A549 (cell line): ENCODE data around the gene MOK. TPM values are rescaled to one million over a fixed set of nuclear protein-coding genes. Genes with fewer than 3 reads are reported as not detected.

Experiments
- ATAC-seq, 2 experiments: fragments of 200-7000 bp in 1 of 2; fragments of >200 bp in 1 of 2; cut with Nextera tagmentation in 1 of 2; cut with Tn5 transposase in 1 of 2; 3 replicates each; pipeline versions ENCODE4 v1.8.0 to v1.9.1; 2018 to 2020; ENCODE audit warnings: mild to moderate bottlenecking in 1 of 2, moderate library complexity in 1 of 2
- CTCF ChIA-PET: fragments of 300-600 bp; sonication (Branson Sonifier 250); formaldehyde crosslinking; extraction: SDS; loops from one replicate; lab custom pipeline; 2021; ENCODE audit warnings: antibody characterized with exemption, inconsistent platforms; lab: Yijun Ruan, JAX
- POLR2A ChIA-PET: fragments of 350-600 bp; formaldehyde crosslinking; extraction: SDS; loops from one replicate; lab custom pipeline; 2021; ENCODE audit warnings: antibody characterized with exemption, inconsistent platforms; lab: Yijun Ruan, JAX
- DNase-seq, 2 experiments: peaks; one replicate each; pipeline versions ENCODE4 v3.0.0 to v3.0.0-alpha.2; 2011 to 2016; ENCODE audit warnings: low read depth in 1 of 2, low spot score in 1 of 2
- FAIRE-seq: peaks from 2 replicates; lab custom pipeline; 2011; peaks lifted over from hg19 to GRCh38; lab: Jason Lieb, UNC
- H3K27ac ChIP-seq, 2 experiments: fragments of >200 bp; sonication (Bioruptor Twin); formaldehyde crosslinking; 3 replicates each; pipeline ENCODE4 v1.5.1; 2016 to 2017
- H3K4me1 ChIP-seq: fragments of >200 bp; sonication (Bioruptor Twin); formaldehyde crosslinking; 3 replicates; pipeline ENCODE4 v1.6.1; 2016
- H3K4me2 ChIP-seq: fragments of >200 bp; sonication (Bioruptor Twin); formaldehyde crosslinking; 3 replicates; pipeline ENCODE4 v1.6.1; 2016
- H3K4me3 ChIP-seq: fragments of >200 bp; sonication (Bioruptor Twin); formaldehyde crosslinking; 3 replicates; pipeline ENCODE4 v1.5.1; 2016
- H3K9me3 ChIP-seq: fragments of >200 bp; sonication (Bioruptor Twin); formaldehyde crosslinking; 3 replicates; pipeline ENCODE4 v1.6.1; 2016
- BCL3 ChIP-seq: fragments of >200 bp; sonication (Bioruptor Twin); formaldehyde crosslinking; IDR thresholded peaks from 3 replicates; pipeline ENCODE4 v1.6.1; 2016
- BHLHE40 ChIP-seq: IDR thresholded peaks from 2 replicates; pipeline ENCODE4 v1.6.1; 2012; ENCODE audit warnings: low read depth, low read length, inconsistent platforms
- CBX2 ChIP-seq: fragments of 200-600 bp; sonication (generic); IDR thresholded peaks from 2 replicates; pipeline ENCODE4 v1.6.1; 2016; ENCODE audit warnings: low read depth, mild to moderate bottlenecking, borderline replicate concordance
- CBX8 ChIP-seq: fragments of 200-600 bp; sonication (generic); IDR thresholded peaks from 2 replicates; pipeline ENCODE4 v1.6.1; 2016
- CEBPB ChIP-seq, 2 experiments: fragments of >200 bp in 1 of 2; sonication (Bioruptor Twin) in 1 of 2; formaldehyde crosslinking in 1 of 2; IDR thresholded peaks; 2 replicates each; pipeline ENCODE4 v1.6.1; 2012 to 2016
- CHD2 ChIP-seq: fragments of 150-350 bp; IDR thresholded peaks from 2 replicates; pipeline ENCODE4 v1.6.1; 2014; ENCODE audit warnings: low read length; ENCODE audit not compliant: partially characterized antibody
- CHD4 ChIP-seq: fragments of 200-600 bp; sonication (generic); IDR thresholded peaks from 2 replicates; pipeline ENCODE4 v1.6.1; 2016; ENCODE audit warnings: antibody characterized with exemption, mild to moderate bottlenecking, borderline replicate concordance
- EHF ChIP-seq: fragments of 250-450 bp; sonication (Bioruptor Pico); IDR thresholded peaks from 2 replicates; pipeline ENCODE4 v1.5.0; 2020; ENCODE audit warnings: mild to moderate bottlenecking
- EHMT2 ChIP-seq: fragments of 200-600 bp; sonication (generic); IDR thresholded peaks from 2 replicates; pipeline ENCODE4 v1.6.1; 2016; ENCODE audit warnings: antibody characterized with exemption, low read depth, mild to moderate bottlenecking, moderate library complexity
- EP300 ChIP-seq, 2 experiments: fragments of >200 bp; sonication (Bioruptor Twin); formaldehyde crosslinking; IDR thresholded peaks; 2 replicates in 1 of 2; 3 replicates in 1 of 2; pipeline ENCODE4 v1.6.1; 2016 to 2017
- FOXS1 ChIP-seq: fragments of 250-450 bp; sonication (Bioruptor Pico); IDR thresholded peaks from 2 replicates; pipeline ENCODE4 v1.5.0; 2020; ENCODE audit warnings: mild to moderate bottlenecking, moderate library complexity
- GATA3 ChIP-seq: IDR thresholded peaks from 2 replicates; pipeline ENCODE4 v1.6.1; 2012; ENCODE audit warnings: borderline replicate concordance
- HES2 ChIP-seq: fragments of >200 bp; sonication (Bioruptor Twin); formaldehyde crosslinking; IDR thresholded peaks from 2 replicates; pipeline ENCODE4 v1.6.1; 2016
- JUNB ChIP-seq: fragments of >200 bp; sonication (Bioruptor Twin); formaldehyde crosslinking; IDR thresholded peaks from 2 replicates; pipeline ENCODE4 v1.6.1; 2016
- KDM5A ChIP-seq: fragments of 200-600 bp; sonication (generic); IDR thresholded peaks from 2 replicates; pipeline ENCODE4 v1.6.1; 2016; ENCODE audit warnings: antibody characterized with exemption, mild to moderate bottlenecking
- POLR2AphosphoS2 ChIP-seq: conservative IDR thresholded peaks from 2 replicates; pipeline ENCODE4 v1.6.1; 2012; ENCODE audit warnings: low read length, improper control_type of control experiment, inconsistent platforms
- RCOR1 ChIP-seq: fragments of 150-350 bp; IDR thresholded peaks from 2 replicates; pipeline ENCODE4 v1.6.1; 2014; ENCODE audit warnings: antibody characterized with exemption, low read length, low read depth
- ZSCAN20 ChIP-seq: fragments of 250-450 bp; sonication (Bioruptor Pico); IDR thresholded peaks from 2 replicates; pipeline ENCODE4 v1.8.0; 2022; ENCODE audit warnings: mild to moderate bottlenecking, moderate library complexity
- WGBS: methylation state at CpG from one replicate; pipeline ENCODE4 v1.1.6; 2017; ENCODE audit errors: missing lambda C conversion rate; 5-methylcytosine and 5-hydroxymethylcytosine counted together
- polyA plus RNA-seq, 4 experiments: library from polyadenylated mRNA; depleted of rRNA in 3 of 4; stranded (reverse); fragments of >200 nt; fragmentation: RNase III in 1 of 4; extraction: RNeasy Plus Mini Kit Qiagen cat#74134 plus additional on column Dnase treatment in 1 of 4; gene quantifications; 2 replicates in 3 of 4; 3 replicates in 1 of 4; pipeline ENCODE4 v1.2.3, GENCODE V29; 2011 to 2017
- TF ChIP-seq, protein P1 (sequence below): fragments of 200-600 bp; sonication (generic); IDR thresholded peaks from 2 replicates; pipeline ENCODE4 v1.6.1; 2016; ENCODE audit warnings: antibody characterized with exemption, mild to moderate bottlenecking, moderate library complexity
- TF ChIP-seq, protein P2 (sequence below): fragments of 150-350 bp; IDR thresholded peaks from 2 replicates; pipeline ENCODE4 v1.6.1; 2014; ENCODE audit warnings: low read depth, mild to moderate bottlenecking, low read length

MOK gene
- polyA plus RNA-seq, 2 of the 4 experiments (the other 2 are of a cell fraction): 12.6 to 18.5 TPM

- FAIRE-seq: no peak
- H3K4me2 ChIP-seq: no peak overlapping the region
Measured at GRCh38 chr14:102264775-102265174, 40.2 kb downstream of the MOK start.

DNA sequence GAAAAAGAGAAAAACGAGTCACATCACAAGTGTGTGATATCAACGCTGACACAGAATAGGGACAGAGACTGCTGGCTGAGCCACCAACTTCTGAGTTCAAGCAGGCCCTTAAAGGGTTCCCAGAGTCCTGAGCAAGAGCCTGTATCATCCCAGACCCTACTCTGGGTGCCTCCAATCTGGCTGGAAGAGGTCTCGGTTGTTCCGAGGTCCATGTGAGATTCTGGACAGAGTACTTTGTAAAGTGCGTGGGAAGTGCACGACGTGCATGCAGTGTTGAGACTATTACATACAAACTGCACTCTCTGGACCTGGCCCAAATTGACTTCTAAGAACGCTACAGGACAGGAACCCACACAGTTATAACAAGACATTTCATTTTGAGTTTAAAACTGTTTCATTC is 40.6 kb downstream of the MOK start:
- Histone ChIP-seq H3K4me3 (no peak overlapping the region), H3K27ac (peak overlapping the region in 1 of 2 experiments; percentile 67; a peak in 3 of 6 replicates), H3K4me2 (no peak overlapping the region), H3K9me3 (no peaks in the 10 kb centered on the region), H3K4me1 (peaks cover 16% of the 10 kb centered on the region)
- WGBS: 89% methylated on average over 8 of the region's 8 CpGs
- DNase-seq: no peak
- no peak for FAIRE-seq
- POLR2A ChIA-PET: no interaction called here
- CTCF ChIA-PET: interaction anchor here (0.6 to 1.2 kb wide), 3 partner anchors 9 to 46 kb away, joined by 3 to 4 read pairs (median 3); no protein-coding TSS in a partner anchor
- peak; percentile 24 to 43; a peak in 2 of 6 replicates for ATAC-seq
- TF ChIP-seq CBX8 (no peak), CHD4 (no peak), EP300 (IDR thresholded peaks at IDR 0.05) (no peak), CEBPB (IDR thresholded peaks at IDR 0.05) (no peak), ZSCAN20 (CRISPR knock-in tag) (no peak), HES2 (no peak), CBX2 (no peak), BCL3 (no peak)
- TF ChIP-seq, protein P1, sequence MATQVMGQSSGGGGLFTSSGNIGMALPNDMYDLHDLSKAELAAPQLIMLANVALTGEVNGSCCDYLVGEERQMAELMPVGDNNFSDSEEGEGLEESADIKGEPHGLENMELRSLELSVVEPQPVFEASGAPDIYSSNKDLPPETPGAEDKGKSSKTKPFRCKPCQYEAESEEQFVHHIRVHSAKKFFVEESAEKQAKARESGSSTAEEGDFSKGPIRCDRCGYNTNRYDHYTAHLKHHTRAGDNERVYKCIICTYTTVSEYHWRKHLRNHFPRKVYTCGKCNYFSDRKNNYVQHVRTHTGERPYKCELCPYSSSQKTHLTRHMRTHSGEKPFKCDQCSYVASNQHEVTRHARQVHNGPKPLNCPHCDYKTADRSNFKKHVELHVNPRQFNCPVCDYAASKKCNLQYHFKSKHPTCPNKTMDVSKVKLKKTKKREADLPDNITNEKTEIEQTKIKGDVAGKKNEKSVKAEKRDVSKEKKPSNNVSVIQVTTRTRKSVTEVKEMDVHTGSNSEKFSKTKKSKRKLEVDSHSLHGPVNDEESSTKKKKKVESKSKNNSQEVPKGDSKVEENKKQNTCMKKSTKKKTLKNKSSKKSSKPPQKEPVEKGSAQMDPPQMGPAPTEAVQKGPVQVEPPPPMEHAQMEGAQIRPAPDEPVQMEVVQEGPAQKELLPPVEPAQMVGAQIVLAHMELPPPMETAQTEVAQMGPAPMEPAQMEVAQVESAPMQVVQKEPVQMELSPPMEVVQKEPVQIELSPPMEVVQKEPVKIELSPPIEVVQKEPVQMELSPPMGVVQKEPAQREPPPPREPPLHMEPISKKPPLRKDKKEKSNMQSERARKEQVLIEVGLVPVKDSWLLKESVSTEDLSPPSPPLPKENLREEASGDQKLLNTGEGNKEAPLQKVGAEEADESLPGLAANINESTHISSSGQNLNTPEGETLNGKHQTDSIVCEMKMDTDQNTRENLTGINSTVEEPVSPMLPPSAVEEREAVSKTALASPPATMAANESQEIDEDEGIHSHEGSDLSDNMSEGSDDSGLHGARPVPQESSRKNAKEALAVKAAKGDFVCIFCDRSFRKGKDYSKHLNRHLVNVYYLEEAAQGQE: no peak
- TF ChIP-seq, protein P2, sequence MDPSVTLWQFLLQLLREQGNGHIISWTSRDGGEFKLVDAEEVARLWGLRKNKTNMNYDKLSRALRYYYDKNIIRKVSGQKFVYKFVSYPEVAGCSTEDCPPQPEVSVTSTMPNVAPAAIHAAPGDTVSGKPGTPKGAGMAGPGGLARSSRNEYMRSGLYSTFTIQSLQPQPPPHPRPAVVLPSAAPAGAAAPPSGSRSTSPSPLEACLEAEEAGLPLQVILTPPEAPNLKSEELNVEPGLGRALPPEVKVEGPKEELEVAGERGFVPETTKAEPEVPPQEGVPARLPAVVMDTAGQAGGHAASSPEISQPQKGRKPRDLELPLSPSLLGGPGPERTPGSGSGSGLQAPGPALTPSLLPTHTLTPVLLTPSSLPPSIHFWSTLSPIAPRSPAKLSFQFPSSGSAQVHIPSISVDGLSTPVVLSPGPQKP: no peak

More at GRCh38 chr14:102264775-102265174, 40.2 kb downstream of the MOK start:
- H3K9me3 ChIP-seq: no peaks in the 10 kb centered on the region
- 95% methylated on average over 4 of the region's 4 CpGs for WGBS
- no peak overlapping the region for H3K4me3 ChIP-seq
- H3K27ac ChIP-seq: peak overlapping the region in 1 of 2 experiments; percentile 67; a peak in 3 of 6 replicates
- peak in 1 of 2 experiments; percentile 47; a peak in 2 of 6 replicates for ATAC-seq
- no peak for DNase-seq
- POLR2A ChIA-PET: no interaction called here
- H3K4me1 ChIP-seq: peaks cover 16% of the 10 kb centered on the region
- CTCF ChIA-PET: interaction anchor here (1.1 to 4.0 kb wide), 6 partner anchors 8 to 50 kb away, joined by 3 to 14 read pairs (median 4); no protein-coding TSS in a partner anchor
- no peak for TF ChIP-seq JUNB
- no peak for TF ChIP-seq EHF (CRISPR knock-in tag)
- no peak for TF ChIP-seq GATA3
- no peak for TF ChIP-seq KDM5A
- TF ChIP-seq BHLHE40: no peak
- no peak for TF ChIP-seq POLR2AphosphoS2
- TF ChIP-seq FOXS1 (CRISPR knock-in tag): no peak
- TF ChIP-seq EHMT2: no peak
- TF ChIP-seq RCOR1: no peak
- TF ChIP-seq CHD2: no peak
